Stimulated activated CD4-positive, alpha-beta T cell treated with anti-CD3 and anti-CD28 coated beads, TNF-alpha, amount 100 ng/mL, for 24 hours (primary cell): ENCODE data around the gene DYSF.
"Not testable (repeated sequence)": the region's sequence is repeated elsewhere in the genome, so short reads cannot be mapped to it uniquely, and the experiment has no call there.

Experiments used
- DNase-seq, 3 experiments: peaks; one replicate each; pipeline ENCODE4 v3.0.0-alpha.2; 2020; ENCODE audit warnings: low read depth in 3 of 3

Gene DYSF

DNA sequence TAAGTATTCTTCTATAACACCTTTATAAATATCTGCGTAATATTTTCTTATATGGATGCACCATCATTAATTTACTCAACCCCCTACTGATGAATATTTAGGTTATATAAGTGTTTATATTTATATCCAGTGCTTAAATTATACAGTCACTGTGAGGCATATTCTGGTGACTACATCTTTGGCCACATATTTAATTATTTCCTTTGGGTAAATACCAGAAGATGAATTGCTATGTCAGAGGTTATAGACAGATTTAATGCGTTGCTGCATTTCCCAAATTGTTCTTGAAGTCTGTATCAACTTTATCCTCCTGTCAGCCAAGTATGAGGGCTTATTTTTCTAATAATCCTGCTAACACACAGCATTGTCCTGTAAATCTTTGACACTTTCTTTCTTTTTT is 18.7 kb downstream of the DYSF start:
- no peak for DNase-seq

- no peak for DNase-seq
Measured at GRCh38 chr2:71473346-71474031, 20.1 kb downstream of the DYSF start.

DNA sequence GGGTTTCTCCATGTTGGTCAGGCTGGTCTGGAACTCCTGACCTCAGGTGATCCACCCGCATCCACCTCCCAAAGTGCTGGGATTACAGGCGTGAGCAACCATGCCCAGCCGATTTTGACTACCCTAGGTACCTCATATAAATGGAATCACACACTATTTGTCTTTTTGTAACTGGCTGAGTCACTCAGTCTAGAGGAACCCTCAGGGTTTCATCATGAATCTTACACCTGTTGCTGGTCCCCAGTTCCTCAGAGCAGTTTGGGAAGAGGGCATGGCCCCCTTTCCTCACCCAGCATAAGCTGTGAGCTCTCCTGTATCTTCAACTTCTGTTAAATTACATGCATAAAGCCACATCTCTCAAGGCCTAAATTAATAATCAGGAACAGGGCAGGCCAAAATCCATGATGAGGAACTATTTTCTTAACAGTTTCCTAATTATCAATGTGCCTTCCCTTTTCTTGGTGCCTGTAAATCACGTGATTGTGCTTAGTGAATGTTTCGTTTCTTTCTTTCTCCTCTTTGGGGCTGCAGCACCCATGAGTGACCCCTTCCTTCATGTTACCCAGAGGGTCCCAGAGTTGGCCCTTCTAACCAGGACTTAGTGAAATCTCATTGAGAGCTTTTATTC is 20.9 kb downstream of the DYSF start:
- no peak for DNase-seq

- DNase-seq = no peak
Measured at GRCh38 chr2:71474744-71475397, 21.5 kb downstream of the DYSF start.

- DNase-seq = no peak
Measured at GRCh38 chr2:71476495-71476894, 23.1 kb downstream of the DYSF start.

DNA sequence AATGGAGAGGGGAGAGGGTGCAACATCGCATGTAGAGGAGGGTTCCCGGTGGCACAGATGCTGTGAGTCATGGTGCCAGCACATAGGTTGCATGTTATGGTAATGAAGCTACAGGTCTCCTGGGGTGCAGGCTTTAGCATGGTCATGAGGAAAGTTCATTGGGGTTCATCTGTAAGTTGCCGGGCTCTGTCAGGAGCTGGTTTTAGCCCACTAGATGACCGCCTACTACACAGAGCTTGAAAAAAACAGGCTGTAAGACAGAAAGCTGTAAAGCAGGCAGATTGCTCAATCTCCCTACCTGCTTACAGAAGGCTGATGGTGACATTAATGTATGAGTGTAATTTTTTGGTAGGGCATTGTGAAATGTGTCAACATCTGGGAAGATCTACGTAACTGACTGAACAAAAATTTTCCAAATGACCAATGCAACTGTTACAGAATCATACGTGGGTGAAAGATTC is 23.9 kb downstream of the DYSF start:
- no peak for DNase-seq

- DNase-seq = no peak
Measured at GRCh38 chr2:71478806-71479205, 25.4 kb downstream of the DYSF start.

GRCh38 chr2:71479261-71479660 is 25.9 kb downstream of the DYSF start:
- DNase-seq = no peak

- DNase-seq = no peak
Measured at GRCh38 chr2:71481111-71481510, 27.8 kb downstream of the DYSF start.

GRCh38 chr2:71482055-71482454 is 28.7 kb downstream of the DYSF start:
- no peak for DNase-seq

- no peak for DNase-seq
Measured at GRCh38 chr2:71483246-71483645, 29.9 kb downstream of the DYSF start.

- DNase-seq = no peak
Measured at GRCh38 chr2:71484354-71484753, 31.0 kb downstream of the DYSF start.

DNA sequence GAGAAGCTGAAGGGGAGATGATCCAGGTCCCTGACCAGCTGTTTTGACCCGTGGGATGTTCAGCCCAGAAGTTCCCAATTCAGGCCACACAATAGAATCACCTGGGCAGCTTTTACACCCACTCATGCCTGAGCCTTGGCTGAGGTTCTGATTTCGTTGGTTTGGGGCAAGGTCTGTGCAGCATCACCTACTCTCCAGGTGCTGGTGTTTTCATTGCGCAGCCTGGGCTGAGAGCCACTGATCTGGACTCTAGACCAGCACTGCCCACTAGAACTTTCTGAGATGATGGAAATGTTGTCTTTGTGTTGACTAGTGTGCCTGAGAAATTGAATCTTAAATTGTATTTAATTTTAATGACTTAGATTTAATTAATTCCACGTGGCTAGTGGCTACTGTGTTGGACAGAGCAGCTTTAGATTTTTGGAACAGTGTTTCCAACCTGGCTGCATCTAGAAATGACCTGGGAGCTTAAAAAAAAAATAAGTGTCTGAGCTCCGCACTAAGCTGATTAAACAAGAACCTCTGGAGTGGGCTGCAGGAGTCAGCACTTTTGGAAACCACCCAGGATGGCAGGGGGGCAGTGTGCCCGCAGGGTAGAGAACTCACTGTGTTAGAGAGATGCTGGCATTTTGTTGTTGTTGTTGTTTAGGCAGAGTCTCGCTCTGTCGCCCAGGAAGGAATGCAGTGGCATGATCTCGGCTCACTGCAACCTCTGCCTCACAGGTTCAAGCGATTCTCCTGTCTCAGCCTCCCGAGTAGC is 33.7 kb downstream of the DYSF start:
- DNase-seq = no peak

DNA sequence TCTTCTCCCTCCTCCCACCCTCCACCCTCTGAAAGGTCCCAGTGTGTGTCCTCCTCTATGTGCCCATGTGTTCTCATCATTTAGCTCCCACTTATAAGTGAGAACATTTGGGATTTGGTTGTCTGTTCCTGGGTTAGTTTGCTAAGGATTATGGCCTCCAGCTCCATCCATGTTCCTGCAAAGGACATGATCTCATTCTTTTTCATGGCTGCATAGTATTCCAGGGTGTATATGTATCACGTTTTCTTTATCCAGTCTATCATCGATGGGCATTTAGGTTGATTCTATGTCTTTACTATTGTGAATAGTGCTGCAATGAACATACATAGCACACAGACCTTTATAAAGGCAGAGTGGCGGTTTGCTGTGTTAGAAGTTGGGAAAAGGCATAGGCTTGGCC is 38.2 kb downstream of the DYSF start:
- not testable (repeated sequence) for DNase-seq

DNA sequence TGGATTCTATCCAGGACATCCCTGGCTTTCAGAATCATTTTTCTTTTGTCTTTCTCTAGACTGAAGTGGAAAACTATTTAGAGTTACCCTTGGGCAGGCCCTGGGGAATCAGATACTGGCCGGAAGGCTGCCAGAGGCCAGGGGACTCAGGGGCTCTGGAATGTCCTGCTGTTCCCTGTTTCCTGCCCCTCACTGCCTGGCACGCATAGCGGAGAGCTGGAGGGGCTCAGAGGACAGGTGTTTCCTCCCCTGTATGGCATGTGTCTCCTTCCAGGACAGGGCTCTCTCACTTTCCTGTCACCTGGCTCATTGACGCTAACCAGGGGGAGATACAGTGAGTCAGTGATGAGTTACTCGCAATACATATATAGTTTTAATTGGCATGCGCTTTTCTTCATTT is 38.8 kb downstream of the DYSF start:
- DNase-seq = no peak

DNA sequence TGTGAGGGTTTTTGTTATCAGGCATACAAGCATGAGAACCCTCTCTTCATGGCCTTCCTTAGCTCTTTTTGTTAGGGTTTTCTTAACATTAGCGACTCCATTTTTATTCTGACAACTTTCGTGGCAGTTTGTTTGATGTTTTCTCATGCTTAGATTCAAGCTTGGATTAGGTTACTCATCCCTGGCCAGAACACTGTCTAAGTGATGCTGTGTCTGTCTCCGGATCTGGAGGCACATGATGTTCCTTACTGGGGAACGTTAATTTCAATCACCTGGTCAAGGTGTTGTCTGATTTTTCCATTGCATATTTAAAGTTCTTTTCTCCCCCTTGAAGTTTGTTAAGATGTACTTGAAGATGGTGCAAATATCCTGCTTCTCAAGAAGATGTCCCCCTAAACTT is 40.7 kb downstream of the DYSF start:
- DNase-seq = no peak

DNA sequence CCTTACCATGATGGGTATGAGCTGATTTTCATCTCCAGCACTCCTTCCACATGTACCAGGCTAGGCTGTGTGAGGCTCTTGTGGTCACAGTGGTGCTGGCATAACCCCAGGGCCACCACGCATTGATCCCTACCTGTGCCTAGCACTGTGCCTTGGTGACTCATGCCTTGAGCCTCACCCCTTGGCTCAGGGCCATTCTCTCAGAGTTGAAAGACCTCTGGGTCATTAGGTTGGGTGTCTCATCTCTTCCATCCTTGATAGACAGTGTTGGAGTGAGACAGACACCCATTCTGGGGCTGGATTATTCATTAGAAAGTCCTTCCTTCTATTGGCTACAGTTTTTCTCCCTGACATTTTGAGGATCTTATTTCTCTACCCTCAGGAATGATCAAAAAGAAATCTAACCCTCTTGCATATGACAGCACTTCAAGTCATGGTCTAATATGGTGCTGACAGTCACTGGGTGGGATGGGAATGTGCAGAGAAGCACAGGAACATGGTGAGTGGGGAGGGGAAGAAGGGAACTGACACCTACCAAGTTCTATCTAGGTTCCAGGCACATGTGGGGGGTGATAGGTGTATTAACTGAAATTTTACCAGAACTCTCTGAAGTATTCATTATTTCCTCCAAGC is 41.3 kb downstream of the DYSF start:
- DNase-seq = no peak

GRCh38 chr2:71496156-71496770 is 42.9 kb downstream of the DYSF start:
- DNase-seq = no peak

DNA sequence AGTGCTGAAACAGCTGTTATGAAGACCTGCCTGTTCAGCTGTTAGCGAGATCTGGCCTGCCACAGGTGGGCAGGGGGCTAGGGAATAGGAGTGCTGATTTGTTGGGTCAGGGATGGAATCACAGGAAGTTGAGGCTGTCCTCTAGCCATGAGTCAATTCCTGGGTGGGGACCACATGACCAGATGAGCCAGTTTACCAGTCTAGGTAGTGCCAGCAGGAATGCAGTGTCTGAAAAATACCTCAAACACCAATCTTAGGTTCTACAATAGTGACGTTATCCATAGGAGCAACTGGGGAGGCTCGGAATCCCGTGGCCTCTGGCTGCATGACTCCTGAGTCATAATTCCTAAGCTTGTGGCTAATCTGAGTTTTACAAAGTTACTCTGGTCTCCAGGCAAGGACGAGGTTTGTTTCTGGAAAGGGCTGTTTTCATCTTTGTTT is 44.9 kb downstream of the DYSF start:
- no peak for DNase-seq

GRCh38 chr2:71499691-71500090 is 46.3 kb downstream of the DYSF start:
- DNase-seq = no peak

- no peak for DNase-seq
Measured at GRCh38 chr2:71500426-71501079, 47.2 kb downstream of the DYSF start.
